ENCODE measurements around the gene ASCL5. TPM values are rescaled to one million over a fixed set of nuclear protein-coding genes. Genes with fewer than 3 reads are reported as not detected.
A peak's percentile ranks its signal among the peaks of the same experiment; 100 is the strongest.

Gene ASCL5
- total RNA-seq, 1 experiment from 2014 or later = 0.24 TPM

DNA sequence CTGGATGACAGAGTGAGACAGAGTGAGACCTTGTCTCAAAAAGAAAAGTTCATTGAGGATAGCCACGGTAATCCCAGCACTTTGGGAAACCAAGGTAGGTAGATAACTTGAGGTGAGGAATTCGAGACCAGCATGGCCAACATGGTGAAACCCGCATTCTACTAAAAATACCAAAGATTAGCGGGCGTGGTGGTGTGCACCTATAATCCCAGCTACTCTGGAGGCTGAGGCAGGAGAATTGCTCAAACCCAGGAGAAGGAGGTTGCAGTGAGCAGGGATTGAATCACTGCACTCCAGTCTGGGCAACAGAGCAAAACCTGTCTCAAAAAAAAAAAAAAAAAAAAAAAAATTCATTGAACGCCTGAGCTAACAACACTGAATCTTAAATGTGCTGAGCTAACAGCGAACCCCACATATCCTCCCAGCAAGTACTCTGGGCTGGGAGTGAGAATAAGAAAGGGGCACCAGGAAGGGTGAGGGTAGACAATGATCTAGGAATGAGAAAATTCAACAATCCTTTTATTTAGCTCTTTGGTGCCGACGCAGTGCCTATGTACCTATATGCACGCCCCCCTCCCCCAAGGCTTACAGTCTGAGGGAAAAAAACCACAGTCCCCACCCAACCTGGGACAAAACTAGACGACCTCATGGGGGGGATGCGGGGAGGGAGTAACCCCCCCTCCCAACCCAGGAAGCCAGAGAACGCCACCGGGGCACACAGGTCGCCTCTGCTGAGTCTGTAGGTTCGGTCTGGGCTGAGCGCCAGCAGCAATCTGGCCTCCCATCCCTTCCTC, 13.3 kb downstream of the ASCL5 start:
- ChIA-PET CTCF (interaction anchor here (0.6 to 1.6 kb wide), 14 partner anchors 15 to 492 kb away, joined by 3 to 18 read pairs (median 5); no protein-coding TSS in a partner anchor), POLR2A (ENCODE audit: unreplicated experiment) (interaction anchor here (0.6 kb wide), 2 partner anchors 33 to 87 kb away, joined by 3 to 7 read pairs; no protein-coding TSS in a partner anchor)
- Histone ChIP-seq H4K20me1 (ENCODE audit: insufficient read depth) (no peaks in the 10 kb centered on the region), H3K9me3 (ENCODE audit: insufficient read depth, low read depth) (no peaks in the 10 kb centered on the region), H3K4me1 (replicated peaks; ENCODE audit: insufficient read depth) (no peaks in the 10 kb centered on the region; the same call in 1 of the 2 replicates), H2AFZ (no peak overlapping the region), H3K79me2 (ENCODE audit: low read depth) (no peaks in the 10 kb centered on the region), H3F3A (ENCODE audit: insufficient read depth, low read depth) (no peaks in the 10 kb centered on the region), H3K27ac (no peak overlapping the region), H3K9me2 (ENCODE audit: insufficient read depth) (no peaks in the 10 kb centered on the region), H3K4me3 (peak overlapping the region; percentile 60; the same call in 1 of the 2 replicates), H3K36me3 (ENCODE audit: low read depth) (no peaks in the 10 kb centered on the region), H3K27me3 (ENCODE audit: insufficient read depth, low read depth) (peaks cover 3% of the 10 kb centered on the region; the same call in 1 of the 2 replicates), H3K4me2 (peak overlapping the region; percentile 76)
- intact Hi-C loops (cut with micrococcal nuclease; ENCODE audit: unreplicated experiment) = loop anchor here (1.0 to 10.0 kb wide), 6 partner anchors 27 to 559 kb away; partner anchors contain the start of gene KIF14
- BruUV-seq (replicated peaks) = no TSS peak
- TF ChIP-seq, protein P1, sequence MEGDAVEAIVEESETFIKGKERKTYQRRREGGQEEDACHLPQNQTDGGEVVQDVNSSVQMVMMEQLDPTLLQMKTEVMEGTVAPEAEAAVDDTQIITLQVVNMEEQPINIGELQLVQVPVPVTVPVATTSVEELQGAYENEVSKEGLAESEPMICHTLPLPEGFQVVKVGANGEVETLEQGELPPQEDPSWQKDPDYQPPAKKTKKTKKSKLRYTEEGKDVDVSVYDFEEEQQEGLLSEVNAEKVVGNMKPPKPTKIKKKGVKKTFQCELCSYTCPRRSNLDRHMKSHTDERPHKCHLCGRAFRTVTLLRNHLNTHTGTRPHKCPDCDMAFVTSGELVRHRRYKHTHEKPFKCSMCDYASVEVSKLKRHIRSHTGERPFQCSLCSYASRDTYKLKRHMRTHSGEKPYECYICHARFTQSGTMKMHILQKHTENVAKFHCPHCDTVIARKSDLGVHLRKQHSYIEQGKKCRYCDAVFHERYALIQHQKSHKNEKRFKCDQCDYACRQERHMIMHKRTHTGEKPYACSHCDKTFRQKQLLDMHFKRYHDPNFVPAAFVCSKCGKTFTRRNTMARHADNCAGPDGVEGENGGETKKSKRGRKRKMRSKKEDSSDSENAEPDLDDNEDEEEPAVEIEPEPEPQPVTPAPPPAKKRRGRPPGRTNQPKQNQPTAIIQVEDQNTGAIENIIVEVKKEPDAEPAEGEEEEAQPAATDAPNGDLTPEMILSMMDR (conservative IDR thresholded peaks at IDR 0.05) = no peak
- no peak for TF ChIP-seq EZH2 (IDR thresholded peaks at IDR 0.05; ENCODE audit: low read depth)
- DNase-seq = no peak

DNA sequence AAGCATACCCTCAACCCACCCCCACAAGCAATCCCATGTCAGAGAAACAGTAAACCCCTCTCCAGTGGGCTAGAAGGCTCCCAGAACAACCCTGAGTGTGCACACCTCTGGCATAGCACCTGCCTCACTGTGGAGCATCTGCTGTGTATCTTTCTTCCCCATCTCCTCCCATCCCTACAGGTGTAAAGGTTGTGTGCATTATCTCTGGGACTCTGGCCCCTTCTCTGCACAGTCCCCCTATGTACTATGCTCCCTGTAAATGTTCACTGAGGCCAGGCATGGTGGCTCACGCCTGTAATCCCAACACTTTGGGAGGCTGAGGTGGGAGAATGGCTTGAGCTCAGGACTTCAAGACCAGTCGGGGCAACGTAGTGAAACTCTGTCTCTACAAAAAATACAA, 14.1 kb downstream of the ASCL5 start:
- Histone ChIP-seq H3K36me3 (ENCODE audit: low read depth) (no peaks in the 10 kb centered on the region), H2AFZ (no peak overlapping the region), H3K27me3 (ENCODE audit: insufficient read depth, low read depth) (peaks cover 3% of the 10 kb centered on the region; the same call in 1 of the 2 replicates), H4K20me1 (ENCODE audit: insufficient read depth) (no peaks in the 10 kb centered on the region), H3K79me2 (ENCODE audit: low read depth) (no peaks in the 10 kb centered on the region), H3F3A (ENCODE audit: insufficient read depth, low read depth) (no peaks in the 10 kb centered on the region), H3K4me2 (no peak overlapping the region), H3K9me2 (ENCODE audit: insufficient read depth) (no peaks in the 10 kb centered on the region), H3K27ac (no peak overlapping the region), H3K4me1 (replicated peaks; ENCODE audit: insufficient read depth) (no peaks in the 10 kb centered on the region; the same call in 1 of the 2 replicates), H3K9me3 (ENCODE audit: insufficient read depth, low read depth) (no peaks in the 10 kb centered on the region), H3K4me3 (no peak overlapping the region)
- no peak for DNase-seq
- no peak for TF ChIP-seq EZH2 (IDR thresholded peaks at IDR 0.05; ENCODE audit: low read depth)
- TF ChIP-seq, protein P1 (conservative IDR thresholded peaks at IDR 0.05) = no peak
- BruUV-seq (replicated peaks) = no TSS peak
- ChIA-PET CTCF (interaction anchor here (0.7 to 1.6 kb wide), 3 partner anchors 26 to 79 kb away, joined by 4 to 18 read pairs (median 9); no protein-coding TSS in a partner anchor), POLR2A (ENCODE audit: unreplicated experiment) (no interaction called here)
- intact Hi-C loops (cut with micrococcal nuclease; ENCODE audit: unreplicated experiment) = loop anchor here (5.0 to 10.0 kb wide), 2 partner anchors 71 to 558 kb away; no protein-coding TSS in a partner anchor

DNA sequence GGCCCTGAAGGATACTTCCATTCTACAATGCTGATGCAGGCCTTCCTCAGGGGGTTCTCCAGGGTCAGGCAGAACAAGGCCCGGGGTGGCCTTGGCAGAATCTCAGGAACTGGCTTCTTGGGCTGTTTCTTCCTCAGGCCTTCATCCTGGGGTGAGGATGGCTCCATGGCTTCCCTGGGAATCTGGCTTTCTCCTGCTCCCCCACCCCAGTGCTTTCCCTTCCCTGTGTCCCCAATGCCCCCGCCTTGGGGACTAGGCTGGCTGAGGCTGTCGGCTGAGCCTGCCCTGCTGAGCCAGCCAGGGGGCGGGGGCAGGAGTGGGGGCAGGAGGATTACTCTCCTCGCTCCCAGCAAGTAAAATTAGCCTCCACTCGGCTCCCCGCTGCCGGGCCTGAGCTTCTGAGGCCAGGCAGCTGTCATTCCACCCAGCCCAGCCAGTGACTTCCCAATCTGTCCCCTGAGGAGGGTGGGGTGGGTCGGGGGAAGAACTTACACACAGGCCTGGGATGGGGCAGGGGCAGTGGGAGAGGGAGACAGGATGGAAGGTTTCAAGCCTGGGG, 14.7 kb downstream of the ASCL5 start, which contains the start of gene CACNA1S:
Gene CACNA1S (minus strand): TSS at position 254 of the 559 bp plus-strand sequence. CDS start 87 bp downstream, at position 167.
- no peak for DNase-seq
- H3F3A ChIP-seq (ENCODE audit: insufficient read depth, low read depth) = no peaks in the 10 kb centered on the region
- no peak for TF ChIP-seq EZH2 (IDR thresholded peaks at IDR 0.05; ENCODE audit: low read depth)
- TF ChIP-seq, protein P1 (conservative IDR thresholded peaks at IDR 0.05) = no peak
- H3K9me2 ChIP-seq (ENCODE audit: insufficient read depth) = no peaks in the 10 kb centered on the region
- CTCF ChIA-PET = interaction anchor here (0.6 to 0.7 kb wide), 2 partner anchors 28 to 323 kb away, joined by 3 to 16 read pairs; no protein-coding TSS in a partner anchor
- no peak within 1 kb of the TSS for H3K4me2 ChIP-seq
- no peak within 1 kb of the TSS for H2AFZ ChIP-seq
- peaks cover 3% of the 10 kb centered on the region; the same call in 1 of the 2 replicates for H3K27me3 ChIP-seq (ENCODE audit: insufficient read depth, low read depth)
- no TSS peak for BruUV-seq (replicated peaks)
- no peaks in the 10 kb centered on the region for H3K9me3 ChIP-seq (ENCODE audit: insufficient read depth, low read depth)
- intact Hi-C loops (cut with micrococcal nuclease; ENCODE audit: unreplicated experiment) = loop anchor here (5.0 to 10.0 kb wide), 2 partner anchors 70 to 557 kb away; no protein-coding TSS in a partner anchor
- H4K20me1 ChIP-seq (ENCODE audit: insufficient read depth) = no peaks in the 10 kb centered on the region
- no peaks in the 10 kb centered on the region; the same call in 1 of the 2 replicates for H3K4me1 ChIP-seq (replicated peaks; ENCODE audit: insufficient read depth)
- POLR2A ChIA-PET (ENCODE audit: unreplicated experiment) = no interaction called here
- H3K79me2 ChIP-seq (ENCODE audit: low read depth) = no peaks in the 10 kb centered on the region
- H3K36me3 ChIP-seq (ENCODE audit: low read depth) = no peaks in the 10 kb centered on the region
- H3K27ac ChIP-seq = no peak within 1 kb of the TSS
- H3K4me3 ChIP-seq = no peak within 1 kb of the TSS

Measured in PC-9 (cell line).